ENCODE measurements around the gene NAPSA.

Gene NAPSA

DNA sequence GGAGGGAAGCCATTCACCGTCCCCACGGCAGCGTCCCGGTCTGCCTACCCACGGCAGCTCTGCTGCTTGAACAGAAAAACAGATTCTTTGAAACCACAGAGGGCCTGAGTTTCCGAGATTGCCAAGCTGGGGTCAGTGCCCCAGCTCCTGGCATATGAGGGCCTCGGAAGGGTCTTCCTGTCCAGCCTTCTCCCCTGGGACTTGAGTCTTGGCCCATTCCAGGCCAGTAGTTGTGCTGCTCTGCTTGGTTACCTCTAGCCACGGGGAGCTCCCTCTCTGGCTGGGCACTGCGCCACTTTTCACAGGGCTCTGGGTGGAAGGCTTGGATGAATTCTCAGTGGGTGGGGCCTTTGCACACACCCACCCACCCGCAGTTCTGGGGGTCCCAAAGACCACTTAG, 44.7 kb upstream of the NAPSA start:
- Histone ChIP-seq H3K27ac (no peak overlapping the region), H3K4me2 (no peak overlapping the region), H3K27me3 (ENCODE audit: insufficient read depth, low read depth) (no peaks in the 10 kb centered on the region), H3K4me1 (ENCODE audit: low read depth, poor library complexity, severe bottlenecking) (no peaks in the 10 kb centered on the region), H3K79me2 (ENCODE audit: insufficient read depth, low read depth) (no peaks in the 10 kb centered on the region), H3K9ac (no peak overlapping the region), H3K36me3 (ENCODE audit: insufficient read depth) (no peaks in the 10 kb centered on the region; the same call in 1 of the 2 replicates), H4K20me1 (ENCODE audit: insufficient read depth) (no peaks in the 10 kb centered on the region), H2AFZ (ENCODE audit: low read depth) (no peak overlapping the region), H3K4me3 (IDR thresholded peaks at IDR 0.05; ENCODE audit: insufficient read depth, low read depth, low read length) (no peak overlapping the region)
- TF ChIP-seq, protein P1, sequence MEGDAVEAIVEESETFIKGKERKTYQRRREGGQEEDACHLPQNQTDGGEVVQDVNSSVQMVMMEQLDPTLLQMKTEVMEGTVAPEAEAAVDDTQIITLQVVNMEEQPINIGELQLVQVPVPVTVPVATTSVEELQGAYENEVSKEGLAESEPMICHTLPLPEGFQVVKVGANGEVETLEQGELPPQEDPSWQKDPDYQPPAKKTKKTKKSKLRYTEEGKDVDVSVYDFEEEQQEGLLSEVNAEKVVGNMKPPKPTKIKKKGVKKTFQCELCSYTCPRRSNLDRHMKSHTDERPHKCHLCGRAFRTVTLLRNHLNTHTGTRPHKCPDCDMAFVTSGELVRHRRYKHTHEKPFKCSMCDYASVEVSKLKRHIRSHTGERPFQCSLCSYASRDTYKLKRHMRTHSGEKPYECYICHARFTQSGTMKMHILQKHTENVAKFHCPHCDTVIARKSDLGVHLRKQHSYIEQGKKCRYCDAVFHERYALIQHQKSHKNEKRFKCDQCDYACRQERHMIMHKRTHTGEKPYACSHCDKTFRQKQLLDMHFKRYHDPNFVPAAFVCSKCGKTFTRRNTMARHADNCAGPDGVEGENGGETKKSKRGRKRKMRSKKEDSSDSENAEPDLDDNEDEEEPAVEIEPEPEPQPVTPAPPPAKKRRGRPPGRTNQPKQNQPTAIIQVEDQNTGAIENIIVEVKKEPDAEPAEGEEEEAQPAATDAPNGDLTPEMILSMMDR (conservative IDR thresholded peaks at IDR 0.05; ENCODE audit: low read depth, low read length): no peak

- Histone ChIP-seq H3K27me3 (ENCODE audit: insufficient read depth, low read depth) (no peaks in the 10 kb centered on the region), H3K9ac (no peak overlapping the region), H3K4me1 (ENCODE audit: low read depth, poor library complexity, severe bottlenecking) (no peaks in the 10 kb centered on the region), H4K20me1 (ENCODE audit: insufficient read depth) (no peaks in the 10 kb centered on the region), H3K36me3 (ENCODE audit: insufficient read depth) (no peaks in the 10 kb centered on the region; the same call in 1 of the 2 replicates), H3K4me2 (no peak overlapping the region), H3K79me2 (ENCODE audit: insufficient read depth, low read depth) (no peaks in the 10 kb centered on the region), H3K4me3 (IDR thresholded peaks at IDR 0.05; ENCODE audit: insufficient read depth, low read depth, low read length) (no peak overlapping the region), H3K27ac (no peak overlapping the region), H2AFZ (ENCODE audit: low read depth) (no peak overlapping the region)
- TF ChIP-seq, protein P1 (conservative IDR thresholded peaks at IDR 0.05; ENCODE audit: low read depth, low read length): no peak
These were observed 43.9 kb upstream of the NAPSA start for GRCh38 chr19:50409347-50409746.

GRCh38 chr19:50406829-50407228, 41.4 kb upstream of the NAPSA start:
- no peaks in the 10 kb centered on the region for H3K27me3 ChIP-seq (ENCODE audit: insufficient read depth, low read depth)
- TF ChIP-seq, protein P1 (conservative IDR thresholded peaks at IDR 0.05; ENCODE audit: low read depth, low read length): no peak
- H3K4me1 ChIP-seq (ENCODE audit: low read depth, poor library complexity, severe bottlenecking): no peaks in the 10 kb centered on the region
- no peaks in the 10 kb centered on the region for H3K79me2 ChIP-seq (ENCODE audit: insufficient read depth, low read depth)
- no peaks in the 10 kb centered on the region; the same call in 1 of the 2 replicates for H3K36me3 ChIP-seq (ENCODE audit: insufficient read depth)
- H3K4me2 ChIP-seq: no peak overlapping the region
- H2AFZ ChIP-seq (ENCODE audit: low read depth): no peak overlapping the region
- H4K20me1 ChIP-seq (ENCODE audit: insufficient read depth): no peaks in the 10 kb centered on the region
- no peak overlapping the region for H3K9ac ChIP-seq
- no peak overlapping the region for H3K4me3 ChIP-seq (IDR thresholded peaks at IDR 0.05; ENCODE audit: insufficient read depth, low read depth, low read length)
- no peak overlapping the region for H3K27ac ChIP-seq

GRCh38 chr19:50406156-50406820, 40.8 kb upstream of the NAPSA start:
- Histone ChIP-seq H3K27ac (no peak overlapping the region), H2AFZ (ENCODE audit: low read depth) (no peak overlapping the region), H3K4me2 (no peak overlapping the region), H3K36me3 (ENCODE audit: insufficient read depth) (no peaks in the 10 kb centered on the region; the same call in 1 of the 2 replicates), H3K79me2 (ENCODE audit: insufficient read depth, low read depth) (no peaks in the 10 kb centered on the region), H3K9ac (no peak overlapping the region), H3K4me1 (ENCODE audit: low read depth, poor library complexity, severe bottlenecking) (no peaks in the 10 kb centered on the region), H4K20me1 (ENCODE audit: insufficient read depth) (no peaks in the 10 kb centered on the region), H3K27me3 (ENCODE audit: insufficient read depth, low read depth) (no peaks in the 10 kb centered on the region), H3K4me3 (IDR thresholded peaks at IDR 0.05; ENCODE audit: insufficient read depth, low read depth, low read length) (no peak overlapping the region)
- TF ChIP-seq, protein P1 (conservative IDR thresholded peaks at IDR 0.05; ENCODE audit: low read depth, low read length): no peak
